HG03520 (cell line): ENCODE measurements around the gene ADAMTS6.
"Not testable (repeated sequence)": the region's sequence is repeated elsewhere in the genome, so short reads cannot be mapped to it uniquely, and the experiment has no call there.

Source experiments
- ATAC-seq: cut with Tn5 transposase; IDR thresholded peaks from one replicate; pipeline ENCODE4 v1.9.1; 2021; ENCODE audit warnings: mild to moderate bottlenecking, moderate library complexity; ENCODE audit not compliant: unreplicated experiment

ADAMTS6 gene

DNA sequence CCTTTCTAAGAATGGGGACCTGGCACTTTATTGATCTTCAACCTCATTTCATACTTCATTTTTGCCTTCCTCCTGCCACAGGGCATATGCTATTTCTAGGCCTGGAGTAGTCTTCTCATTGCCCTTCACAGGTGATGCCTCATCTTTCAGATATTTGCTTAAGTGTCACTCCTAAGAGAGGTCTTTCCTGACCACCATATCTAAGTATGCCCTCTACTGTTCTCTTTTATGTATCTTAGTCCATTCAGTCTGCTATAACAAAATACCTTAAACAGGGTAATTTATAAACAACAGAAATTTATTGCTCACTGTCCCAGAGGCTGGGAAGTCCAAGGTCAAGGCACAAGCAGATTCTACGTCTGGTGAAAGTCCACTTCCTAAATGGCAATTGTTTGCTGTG, 99.1 kb downstream of the ADAMTS6 start:
- ATAC-seq, result no peak

DNA sequence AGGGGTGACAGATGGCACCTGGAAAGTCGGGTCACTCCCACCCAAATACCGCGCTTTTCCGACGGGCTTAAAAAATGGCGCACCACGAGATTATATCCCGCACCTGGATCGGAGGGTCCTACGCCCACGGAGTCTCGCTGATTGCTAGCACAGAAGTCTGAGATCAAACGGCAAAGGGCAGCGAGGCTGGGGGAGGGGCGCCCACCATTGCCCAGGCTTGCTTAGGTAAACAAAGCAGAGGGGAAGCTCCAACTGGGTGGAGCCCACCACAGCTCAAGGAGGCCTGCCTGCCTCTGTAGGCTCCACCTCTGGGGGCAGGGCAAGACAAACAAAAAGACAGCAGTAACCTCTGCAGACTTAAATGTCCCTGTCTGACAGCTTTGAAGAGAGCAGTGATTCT, 111.2 kb downstream of the ADAMTS6 start:
- ATAC-seq, result not testable (repeated sequence)

DNA sequence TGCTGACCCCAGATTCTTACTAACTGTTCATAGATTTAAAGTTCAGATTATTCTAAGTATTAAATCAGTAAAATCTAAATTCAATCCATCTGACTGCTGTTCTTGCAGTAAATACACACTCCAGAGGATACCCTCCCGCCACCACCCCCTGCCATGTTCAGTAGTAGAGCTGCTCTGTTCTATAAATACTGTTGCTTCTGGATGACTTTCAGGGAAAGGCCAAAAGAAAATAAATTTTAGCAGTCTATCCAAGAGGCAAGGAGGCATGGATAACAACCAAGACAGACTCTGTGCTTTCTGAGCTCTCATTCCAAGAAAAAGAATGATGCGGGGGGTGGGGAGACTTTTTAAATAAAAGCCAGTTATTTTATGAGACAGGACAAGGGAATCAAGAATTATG, 115.1 kb downstream of the ADAMTS6 start:
- no peak for ATAC-seq

DNA sequence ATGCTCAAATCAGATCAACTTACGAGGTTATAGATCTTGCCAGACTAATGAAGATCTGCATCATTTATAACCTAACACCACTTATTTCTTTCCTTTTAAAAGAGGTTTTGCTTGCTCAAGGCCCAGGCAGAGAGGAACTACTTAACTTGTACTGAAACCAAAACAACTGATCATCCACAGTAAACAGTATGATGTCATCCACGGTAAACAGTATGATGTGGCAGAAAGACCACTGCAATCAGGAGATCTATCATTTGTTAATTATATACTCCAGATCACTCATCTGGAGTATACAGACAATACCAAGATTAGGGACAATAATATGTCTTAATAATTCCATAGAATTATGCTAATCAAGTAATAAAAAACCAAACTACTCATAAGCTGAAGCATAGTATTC, 116.8 kb downstream of the ADAMTS6 start:
- no peak for ATAC-seq

DNA sequence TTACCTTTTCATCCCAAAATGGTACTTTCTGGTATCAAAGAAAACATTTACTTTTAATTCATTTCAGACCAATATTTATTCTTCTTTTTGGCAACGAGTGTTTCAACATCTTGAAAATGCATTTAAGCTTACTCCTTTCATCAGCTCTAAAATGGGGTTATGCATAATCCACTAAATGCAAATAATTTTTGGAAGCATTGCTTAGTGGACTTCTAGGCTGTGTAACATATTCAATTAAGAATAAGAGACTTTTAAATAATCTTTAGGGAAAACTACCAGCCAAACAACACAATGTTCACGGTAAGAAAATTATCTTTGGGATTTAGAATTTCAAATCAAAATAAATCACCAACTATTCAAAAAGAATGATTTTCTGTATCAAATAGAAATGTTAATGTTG, 118.2 kb downstream of the ADAMTS6 start:
- ATAC-seq, result no peak

DNA sequence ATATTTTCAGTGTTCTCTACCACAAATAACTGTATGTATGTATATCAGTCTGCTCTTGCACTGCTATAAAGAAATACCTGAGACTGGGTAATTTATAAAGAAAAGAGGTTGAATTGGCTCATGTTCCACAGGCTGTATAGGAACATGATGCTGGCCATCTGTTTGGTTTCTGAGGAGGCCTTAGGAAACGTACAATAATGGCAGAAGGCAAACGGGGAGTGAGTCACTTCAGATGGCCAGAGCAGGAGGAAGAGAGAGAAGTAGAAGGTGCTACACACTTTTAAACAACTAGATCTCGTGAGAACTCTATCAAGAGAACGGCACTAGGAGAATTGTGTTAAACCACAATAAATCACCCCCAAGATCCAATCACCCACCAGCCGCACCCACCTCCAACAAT, 121.7 kb downstream of the ADAMTS6 start:
- ATAC-seq, result no peak

DNA sequence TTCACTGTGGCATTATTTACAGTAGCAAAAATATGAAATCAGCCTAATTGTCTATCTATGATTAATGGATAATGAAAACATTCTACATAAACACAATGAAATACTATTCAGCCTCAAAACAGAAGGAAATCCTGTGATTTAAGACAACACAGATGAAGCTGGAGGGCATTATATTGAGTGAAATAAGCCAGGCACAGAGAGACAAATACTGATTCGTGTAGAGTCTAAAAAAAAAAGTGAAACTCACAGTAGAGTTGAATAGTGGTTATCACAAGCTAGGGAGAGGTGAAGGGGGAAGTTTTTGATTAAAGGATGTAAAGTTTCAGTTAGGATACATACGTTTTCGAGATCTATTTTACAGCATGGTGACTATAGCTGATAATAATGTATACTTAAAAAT, 122.2 kb downstream of the ADAMTS6 start:
- ATAC-seq, result no peak

DNA sequence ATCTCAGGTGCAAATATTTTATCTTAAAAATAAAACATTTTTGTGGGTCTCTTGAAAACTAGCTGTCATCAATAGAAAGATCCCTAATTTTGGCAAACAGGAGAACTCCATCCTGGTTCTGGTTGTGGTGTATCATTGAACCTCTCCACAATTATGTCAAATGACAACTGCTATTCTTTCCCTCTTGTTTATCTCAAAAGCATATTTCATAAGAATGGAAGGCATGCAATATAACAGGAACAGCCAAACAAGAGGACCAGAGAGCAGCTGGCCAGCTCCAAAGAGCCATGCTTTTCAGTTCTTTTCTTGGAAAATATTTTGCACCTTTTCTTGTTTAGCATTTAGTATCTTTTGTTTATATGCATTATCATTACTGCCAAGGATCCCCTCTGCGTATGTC, 125.4 kb downstream of the ADAMTS6 start:
- ATAC-seq, result no peak

DNA sequence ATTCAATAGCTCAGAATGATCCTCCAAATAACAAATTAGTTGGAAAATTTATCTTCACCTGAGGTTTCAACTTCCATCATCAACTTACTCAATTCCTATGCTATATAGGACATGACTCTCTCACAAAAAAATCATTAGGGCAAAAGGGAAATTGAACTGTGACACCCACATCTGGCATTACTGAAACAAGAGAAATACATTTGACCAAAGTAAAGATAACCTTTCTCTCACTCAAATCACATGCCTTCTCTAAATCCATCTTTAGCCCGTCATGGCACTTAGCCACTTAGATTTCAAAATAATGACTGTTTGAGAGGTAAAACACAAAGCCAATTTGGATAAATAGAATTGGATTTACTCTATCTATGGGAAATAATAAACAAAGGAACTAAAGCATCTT, 126.4 kb downstream of the ADAMTS6 start:
- no peak for ATAC-seq

DNA sequence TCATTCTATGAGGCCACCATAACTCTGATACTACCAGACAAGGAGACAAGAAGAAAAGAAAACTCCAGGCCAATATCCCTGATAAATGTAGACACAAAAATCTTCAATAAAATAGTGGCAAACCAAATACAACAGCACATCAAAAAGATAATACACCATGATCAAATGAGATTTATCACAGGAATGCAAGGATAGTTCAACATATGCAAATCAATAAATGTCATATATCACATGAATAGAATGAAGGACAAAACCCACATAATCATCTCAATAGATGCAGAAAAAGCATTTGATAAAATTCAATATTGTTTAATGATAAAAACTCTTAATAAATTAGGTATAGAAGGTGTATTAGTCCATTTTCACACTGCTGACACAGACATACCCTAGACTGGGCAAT, 139.9 kb downstream of the ADAMTS6 start:
- no peak for ATAC-seq

DNA sequence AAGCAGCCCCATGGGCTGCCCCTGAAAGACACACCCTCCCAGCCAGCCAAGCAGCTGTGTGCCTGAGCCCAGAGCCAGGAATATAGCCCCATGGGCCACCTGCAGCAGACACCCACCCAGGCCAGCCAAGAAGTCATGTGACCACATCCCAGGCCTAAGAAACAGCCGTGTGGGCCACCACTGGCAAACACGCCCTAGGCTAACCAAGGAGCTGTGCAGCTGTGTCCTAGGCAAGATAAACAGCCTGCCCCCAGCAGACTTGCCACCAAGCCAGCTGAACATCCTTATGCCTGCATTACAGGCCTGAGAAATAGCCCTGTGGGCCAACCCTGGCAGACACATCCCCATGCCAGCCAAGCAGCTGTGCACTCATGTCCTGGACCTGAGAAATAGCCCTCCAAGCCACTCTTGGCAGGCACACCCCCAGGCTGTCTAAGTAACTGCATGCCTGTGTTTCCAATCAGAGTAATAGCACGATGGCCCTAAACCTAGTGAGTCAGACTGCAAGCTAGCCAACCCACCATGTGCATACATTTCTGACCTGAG, 143.0 kb downstream of the ADAMTS6 start:
- no peak for ATAC-seq

DNA sequence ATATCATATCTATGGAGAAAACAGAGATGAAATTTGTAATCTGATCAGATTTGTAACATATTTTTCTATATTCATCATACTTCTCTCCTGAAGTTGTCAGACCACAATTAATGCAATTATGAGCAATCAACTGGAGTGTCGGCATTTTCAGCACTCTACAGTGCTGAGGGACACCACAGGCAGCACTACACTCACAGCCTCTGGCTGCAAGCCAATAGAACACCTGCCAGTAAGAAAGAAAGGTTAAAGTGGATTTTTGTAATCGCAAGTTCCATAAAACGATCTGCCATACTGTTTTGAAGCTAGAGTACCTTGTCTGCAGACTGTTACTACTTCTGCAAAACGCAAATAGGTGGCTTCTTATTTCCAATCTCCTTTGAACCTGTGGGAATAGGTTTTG, 147.6 kb downstream of the ADAMTS6 start:
- ATAC-seq, result no peak

DNA sequence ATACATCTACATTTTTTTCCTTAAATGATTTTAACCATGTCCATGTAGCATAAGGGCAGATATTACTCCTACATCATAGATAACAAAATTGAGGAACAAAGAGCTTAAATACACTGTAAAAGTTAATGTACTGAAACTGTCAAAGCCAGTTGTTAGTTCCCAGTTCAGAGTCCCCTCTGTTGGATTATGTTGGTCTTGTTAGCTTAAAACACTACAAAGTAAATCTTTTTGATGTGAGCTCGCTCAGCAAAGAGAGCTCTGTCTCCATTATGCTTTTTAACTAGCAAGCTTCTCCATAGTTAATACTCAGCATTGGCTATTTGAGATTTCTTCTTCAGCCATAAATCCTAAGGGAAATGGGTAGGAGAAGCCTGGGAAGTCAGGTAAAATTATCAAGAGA, 149.1 kb downstream of the ADAMTS6 start:
- ATAC-seq, result no peak

DNA sequence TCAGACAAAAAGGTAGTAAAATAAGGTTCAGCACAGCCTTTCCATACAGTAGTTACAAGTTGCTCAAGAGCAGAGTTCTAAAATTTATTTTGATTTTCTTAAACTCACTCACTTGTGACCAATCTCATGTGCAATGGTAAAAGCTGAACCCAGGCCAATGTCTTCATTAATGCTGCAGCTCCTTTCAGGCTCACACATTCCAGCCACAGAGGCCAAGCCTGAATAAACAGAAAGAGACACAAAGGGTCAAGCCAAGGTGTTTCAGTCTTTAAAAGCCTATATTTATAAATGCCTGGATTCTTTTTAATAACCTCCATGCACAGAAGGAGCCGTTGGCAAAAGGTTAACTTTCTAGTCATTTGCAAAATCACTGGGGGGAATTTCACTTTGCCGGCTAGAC, 152.5 kb downstream of the ADAMTS6 start:
- ATAC-seq, result no peak

DNA sequence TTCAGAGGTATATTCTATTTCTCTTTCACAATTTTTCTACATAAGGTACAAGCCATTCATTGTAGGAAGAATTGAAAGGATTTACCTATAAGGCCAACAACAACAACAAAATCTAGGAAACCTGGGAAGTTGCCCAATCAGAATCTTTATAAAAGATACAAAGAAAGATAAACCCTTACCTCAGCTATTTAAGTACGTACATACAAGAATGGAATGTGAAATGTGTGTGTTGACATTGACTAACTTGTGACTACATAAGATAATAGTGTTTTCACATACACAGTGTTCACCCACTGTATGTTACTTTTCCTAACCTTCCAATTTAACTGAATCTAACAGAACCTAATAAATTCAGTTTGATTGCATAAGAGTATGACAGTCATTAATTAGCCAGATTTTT, 154.1 kb downstream of the ADAMTS6 start:
- ATAC-seq, result no peak

DNA sequence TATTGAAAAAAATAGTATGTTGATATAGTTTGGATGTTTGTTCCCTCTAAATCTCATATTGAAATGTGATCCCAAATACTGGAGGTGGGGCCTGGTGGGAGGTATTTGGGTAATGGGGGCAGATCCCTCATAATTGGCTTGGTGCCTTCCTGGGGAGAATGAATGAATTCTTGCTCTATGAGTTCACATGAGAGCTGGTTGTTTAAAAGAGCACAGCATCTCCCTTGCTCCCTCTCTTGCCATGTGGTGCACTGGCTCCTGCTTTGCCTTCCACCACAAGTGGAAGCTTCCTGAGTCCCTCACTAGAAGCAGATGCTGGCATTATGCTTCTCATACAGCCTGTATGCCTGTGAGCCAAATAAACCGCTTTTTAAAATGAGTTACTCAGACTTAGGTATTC, 154.8 kb downstream of the ADAMTS6 start:
- no peak for ATAC-seq

DNA sequence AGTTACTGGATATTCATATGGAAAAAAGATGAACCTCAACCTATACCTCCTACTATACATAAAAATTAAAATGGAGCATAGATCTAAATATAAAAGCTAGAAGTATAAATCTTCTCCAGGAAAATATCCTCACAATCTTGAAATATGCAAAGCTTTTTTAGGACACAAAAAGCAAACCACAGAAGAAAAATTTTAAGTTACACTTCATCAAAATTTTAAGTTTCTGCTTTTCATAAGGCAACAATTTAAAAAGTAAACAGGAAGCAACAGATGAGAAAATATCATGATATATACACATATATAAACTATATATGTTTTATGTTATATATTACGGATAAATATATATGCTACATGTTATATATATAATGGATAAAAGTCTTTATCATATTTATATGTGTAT, 157.5 kb downstream of the ADAMTS6 start:
- no peak for ATAC-seq

DNA sequence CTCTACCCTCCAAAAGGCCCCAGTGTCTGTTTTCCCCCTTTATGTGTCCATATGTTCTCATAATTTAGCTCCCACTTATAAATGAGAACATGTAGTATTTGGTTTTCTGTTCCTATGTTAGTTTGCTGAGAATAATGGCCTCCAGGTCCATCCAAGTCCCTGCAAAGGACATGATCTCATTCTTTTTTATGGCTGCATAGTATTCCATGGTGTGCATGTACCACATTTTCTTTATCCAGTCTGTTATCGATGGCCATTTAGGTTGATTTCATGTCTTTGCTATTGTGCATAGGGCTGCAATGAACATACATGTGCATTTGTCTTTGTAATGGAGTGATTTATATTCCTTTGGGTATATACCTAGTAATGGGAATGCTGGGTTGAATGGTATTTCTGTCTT, 161.0 kb downstream of the ADAMTS6 start:
- not testable (repeated sequence) for ATAC-seq

DNA sequence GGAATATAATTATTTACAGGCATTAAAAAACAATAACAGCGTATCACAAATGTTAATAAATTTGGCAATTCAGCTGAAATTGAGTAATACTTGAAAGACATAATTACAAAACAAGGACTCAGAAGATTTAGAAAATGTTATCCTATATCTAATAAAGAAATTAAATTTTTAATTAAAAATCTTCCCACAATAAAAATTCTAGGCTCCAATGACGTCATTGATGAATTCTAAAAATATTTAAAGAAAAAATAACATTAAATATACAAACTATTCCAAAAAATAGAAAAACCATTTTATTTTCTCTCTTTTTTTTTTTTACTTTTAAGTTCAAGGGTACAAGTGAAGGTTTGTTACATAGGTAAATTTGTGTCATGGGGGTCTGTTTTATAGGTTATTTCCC, 161.5 kb downstream of the ADAMTS6 start:
- ATAC-seq, result no peak

DNA sequence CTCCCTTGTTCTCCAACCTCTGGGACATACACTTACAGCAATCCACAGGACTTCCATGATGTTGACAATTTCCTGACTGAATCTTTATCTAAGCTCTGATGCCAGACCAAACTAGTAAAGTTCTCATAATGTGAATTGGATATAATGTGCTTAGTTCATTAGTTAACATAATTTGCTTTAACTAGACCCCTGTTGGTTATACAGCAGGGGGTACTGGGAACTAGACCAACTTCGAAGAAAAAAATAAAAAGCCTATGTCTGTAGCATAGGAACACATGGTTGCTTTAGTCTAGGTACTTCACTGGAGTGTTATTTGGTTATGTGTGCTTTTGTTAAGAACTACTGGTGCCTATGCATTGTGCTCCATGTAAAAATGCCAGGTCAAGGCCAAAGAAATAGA, 173.8 kb downstream of the ADAMTS6 start:
- ATAC-seq, result no peak

DNA sequence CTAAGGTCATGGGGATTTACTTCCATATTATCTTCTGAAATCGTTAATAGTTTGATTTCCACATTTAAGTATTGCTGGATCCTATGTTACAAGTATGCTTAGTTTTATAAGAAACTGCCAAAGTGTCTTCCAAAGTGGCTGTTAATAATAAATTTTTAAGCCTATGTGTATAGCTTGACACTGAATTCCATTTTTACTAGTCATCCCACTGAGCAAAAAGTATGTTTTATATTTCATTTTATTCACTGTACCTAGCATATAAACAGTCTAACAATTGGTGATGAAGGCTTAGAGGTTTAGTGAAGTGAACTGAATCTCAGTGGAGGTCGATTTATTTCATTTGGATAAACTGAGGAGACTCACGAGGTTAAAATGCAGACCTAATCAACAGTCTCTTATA, 174.6 kb downstream of the ADAMTS6 start:
- ATAC-seq, result no peak

DNA sequence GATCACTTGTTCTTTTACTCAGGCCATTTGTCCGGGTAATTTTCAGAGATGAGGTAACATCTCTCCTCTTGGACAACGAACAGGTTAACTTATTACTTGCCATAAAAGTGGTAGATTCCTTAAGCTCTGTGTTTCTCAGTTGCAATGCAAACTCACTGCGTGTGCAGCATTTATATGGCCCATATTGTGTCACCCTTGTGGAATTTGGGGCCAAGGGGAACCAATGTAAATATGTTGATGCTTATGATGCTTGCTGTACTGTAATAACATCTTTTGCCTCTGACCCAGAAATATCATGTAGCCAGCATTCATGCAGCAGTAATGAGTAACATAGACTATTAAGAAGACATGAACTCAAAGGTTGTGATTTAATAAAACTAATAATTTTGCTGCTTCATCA, 175.8 kb downstream of the ADAMTS6 start:
- no peak for ATAC-seq

DNA sequence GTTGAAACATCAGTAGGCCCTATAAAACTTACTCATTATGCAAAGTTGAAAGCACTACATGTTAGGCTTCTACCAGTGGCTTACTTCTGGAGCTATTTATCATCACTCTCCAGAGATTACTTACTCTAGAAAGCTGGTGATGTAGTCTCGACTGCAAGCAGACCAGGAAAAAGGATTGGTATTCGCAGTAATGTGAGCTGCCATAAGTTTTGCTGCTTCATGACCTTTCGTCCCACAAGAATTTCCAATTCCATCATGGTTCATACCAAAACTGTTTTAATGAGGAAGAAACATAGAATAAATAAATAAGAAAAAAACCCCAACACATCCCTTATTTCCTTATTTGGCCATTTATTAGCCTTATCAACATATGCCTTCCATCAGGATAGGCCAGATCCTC, 181.9 kb downstream of the ADAMTS6 start:
- no peak for ATAC-seq

DNA sequence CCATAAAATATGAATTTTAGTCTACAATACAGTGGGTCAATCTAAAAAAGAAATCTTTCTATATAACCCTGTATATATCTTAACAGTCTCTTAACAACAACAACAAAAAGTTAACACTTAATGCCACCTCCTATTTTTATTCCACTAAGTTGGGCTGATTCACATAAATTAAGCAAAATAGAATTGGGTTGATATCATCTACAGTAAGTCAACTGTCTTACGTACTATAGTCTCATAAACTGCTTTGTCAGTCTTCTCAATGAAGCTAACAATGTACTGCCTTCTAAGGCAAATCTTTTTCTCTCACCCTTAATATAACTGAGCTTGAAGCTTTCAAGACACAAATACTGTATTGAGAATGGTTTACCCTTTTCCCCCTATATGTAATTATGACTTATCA, 185.7 kb downstream of the ADAMTS6 start:
- no peak for ATAC-seq
